GM23338 (cell line): Measurements from ENCODE around the gene ARHGEF11. TPM values are rescaled to one million over a fixed set of nuclear protein-coding genes. Genes with fewer than 3 reads are reported as not detected.

Experiments used
- ATAC-seq: fragments of 200-7000 bp; cut with Tn5 transposase; 3 replicates; pipeline ENCODE4 v1.9.1; 2020
- DNase-seq: peaks from one replicate; pipeline ENCODE4 v3.0.0-alpha.2; 2015; ENCODE audit warnings: low spot score
- H2AFZ ChIP-seq: fragments of 200-600 bp; sonication (generic); 2 replicates; pipeline ENCODE4 v1.8.0; 2016; ENCODE audit warnings: antibody characterized with exemption, mild to moderate bottlenecking, moderate library complexity
- H3F3A ChIP-seq: fragments of 200-600 bp; sonication (generic); replicated peaks from 2 replicates; pipeline ENCODE4 v1.8.0; 2017; ENCODE audit warnings: antibody characterized with exemption, mixed run types, low read depth
- H3K27ac ChIP-seq: fragments of 200-600 bp; sonication (generic); 2 replicates; pipeline ENCODE4 v1.6.1; 2016; ENCODE audit warnings: low read depth
- H3K27me3 ChIP-seq: fragments of 200-600 bp; sonication (generic); 2 replicates; pipeline ENCODE4 v1.8.0; 2016; ENCODE audit warnings: mild to moderate bottlenecking, mixed run types, moderate library complexity; ENCODE audit not compliant: insufficient read depth
- H3K36me3 ChIP-seq: fragments of 200-600 bp; sonication (generic); 2 replicates; pipeline ENCODE4 v1.8.0; 2016; ENCODE audit warnings: mild to moderate bottlenecking; ENCODE audit not compliant: insufficient read depth
- H3K4me1 ChIP-seq: fragments of 200-600 bp; sonication (generic); 2 replicates; pipeline ENCODE4 v1.8.0; 2016; ENCODE audit warnings: mild to moderate bottlenecking, moderate library complexity; ENCODE audit not compliant: insufficient read depth
- H3K4me2 ChIP-seq: fragments of 200-600 bp; sonication (generic); 2 replicates; pipeline ENCODE4 v1.7.1; 2017; ENCODE audit warnings: mixed run types
- H3K4me3 ChIP-seq: fragments of 200-600 bp; sonication (generic); 2 replicates; pipeline ENCODE4 v1.6.1; 2016; ENCODE audit warnings: mixed run types
- H3K79me2 ChIP-seq: fragments of 200-600 bp; sonication (generic); replicated peaks from 2 replicates; pipeline ENCODE4 v1.8.0; 2017; ENCODE audit warnings: mild to moderate bottlenecking; ENCODE audit not compliant: insufficient read depth
- H3K9me2 ChIP-seq: fragments of 200-600 bp; sonication (generic); 2 replicates; pipeline ENCODE4 v1.8.0; 2017; ENCODE audit not compliant: insufficient read depth
- H4K20me1 ChIP-seq: fragments of 200-600 bp; sonication (generic); replicated peaks from 2 replicates; pipeline ENCODE4 v1.8.0; 2017; ENCODE audit warnings: mild to moderate bottlenecking; ENCODE audit not compliant: insufficient read depth
- H3K27ac Mint-ChIP-seq: 2 replicates; pipeline ENCODE4 v1.8.0; 2020; ENCODE audit warnings: inconsistent platforms, mild to moderate bottlenecking, moderate library complexity, mixed read lengths
- H3K27me3 Mint-ChIP-seq: 3 replicates; pipeline ENCODE4 v1.8.0; 2022; ENCODE audit warnings: low read depth, mild to moderate bottlenecking, moderate library complexity, mixed read lengths, inconsistent platforms; ENCODE audit not compliant: insufficient read depth, poor library complexity
- H3K36me3 Mint-ChIP-seq: 3 replicates; pipeline ENCODE4 v1.8.0; 2021; ENCODE audit warnings: low read depth, mild to moderate bottlenecking, inconsistent platforms, moderate library complexity, mixed read lengths
- H3K4me1 Mint-ChIP-seq: 3 replicates; pipeline ENCODE4 v1.8.0; 2020; ENCODE audit warnings: mild to moderate bottlenecking, inconsistent platforms, mixed read lengths
- H3K4me3 Mint-ChIP-seq: 3 replicates; pipeline ENCODE4 v1.8.0; 2021; ENCODE audit warnings: moderate library complexity, mild to moderate bottlenecking, inconsistent platforms, mixed read lengths
- H3K9me3 Mint-ChIP-seq: 3 replicates; pipeline ENCODE4 v1.8.0; 2020; ENCODE audit warnings: moderate library complexity, mild to moderate bottlenecking, inconsistent platforms, mixed read lengths
- CREB1 ChIP-seq: fragments of 250-450 bp; sonication (Bioruptor Pico); IDR thresholded peaks from 2 replicates; pipeline ENCODE4 v1.5.0; 2020; ENCODE audit warnings: low read depth, mild to moderate bottlenecking, moderate library complexity
- EZH2phosphoT487 ChIP-seq: fragments of 200-600 bp; sonication (generic); IDR thresholded peaks from one replicate; pipeline ENCODE4 v1.8.1; 2018; ENCODE audit warnings: antibody characterized with exemption; ENCODE audit not compliant: unreplicated experiment
- NANOG ChIP-seq: IDR thresholded peaks from 2 replicates; pipeline ENCODE4 v1.6.1; 2016; ENCODE audit warnings: antibody characterized with exemption, borderline replicate concordance
- POLR2AphosphoS5 ChIP-seq: IDR thresholded peaks from 2 replicates; pipeline ENCODE4 v1.6.1; 2016; ENCODE audit warnings: antibody characterized with exemption, low read depth
- ZNF114 ChIP-seq: fragments of 250-450 bp; sonication (Bioruptor Pico); IDR thresholded peaks from 2 replicates; pipeline ENCODE4 v1.5.0; 2020; ENCODE audit warnings: mild to moderate bottlenecking, moderate library complexity
- ZNF331 ChIP-seq: fragments of 250-450 bp; sonication (Bioruptor Pico); IDR thresholded peaks from 2 replicates; pipeline ENCODE4 v1.5.0; 2020; ENCODE audit warnings: low read depth, mild to moderate bottlenecking, moderate library complexity
- polyA plus RNA-seq: library from polyadenylated mRNA; unstranded; fragments of >200 nt; fragmentation: Nextera tagmentation; extraction: Ambion mirVana; gene quantifications from 2 replicates; pipeline ENCODE4 v1.2.1, GENCODE V29; 2016
- total RNA-seq: library from RNA; depleted of rRNA; stranded (reverse); fragments of >200 nt; shearing (Covaris generic); gene quantifications from 2 replicates; pipeline ENCODE4 v1.2.3, GENCODE V29; 2014
- TF ChIP-seq, protein P1 (sequence below): IDR thresholded peaks from 2 replicates; pipeline ENCODE4 v1.6.1; 2016; ENCODE audit warnings: antibody characterized with exemption
- TF ChIP-seq, protein P2 (sequence below): IDR thresholded peaks from one replicate; pipeline ENCODE4 v1.6.1; 2018; ENCODE audit warnings: antibody characterized with exemption; ENCODE audit not compliant: unreplicated experiment
- TF ChIP-seq, protein P3 (sequence below), 2 experiments: fragments of 200-600 bp in 1 of 2; sonication (generic) in 1 of 2; conservative IDR thresholded peaks; 2 replicates each; pipeline versions ENCODE4 v1.5.1 to v1.6.1; 2016 to 2017; ENCODE audit warnings: antibody characterized with exemption in 2 of 2, low read depth in 2 of 2, mild to moderate bottlenecking in 2 of 2, moderate library complexity in 1 of 2
- TF ChIP-seq, protein P4 (sequence below): fragments of 250-450 bp; sonication (Bioruptor Pico); IDR thresholded peaks from 2 replicates; pipeline ENCODE4 v1.5.0; 2020; ENCODE audit warnings: mild to moderate bottlenecking, moderate library complexity

ARHGEF11 gene
- total and polyA plus RNA-seq, 2 experiments from 2014 or later: 12.3 to 33.7 TPM

DNA sequence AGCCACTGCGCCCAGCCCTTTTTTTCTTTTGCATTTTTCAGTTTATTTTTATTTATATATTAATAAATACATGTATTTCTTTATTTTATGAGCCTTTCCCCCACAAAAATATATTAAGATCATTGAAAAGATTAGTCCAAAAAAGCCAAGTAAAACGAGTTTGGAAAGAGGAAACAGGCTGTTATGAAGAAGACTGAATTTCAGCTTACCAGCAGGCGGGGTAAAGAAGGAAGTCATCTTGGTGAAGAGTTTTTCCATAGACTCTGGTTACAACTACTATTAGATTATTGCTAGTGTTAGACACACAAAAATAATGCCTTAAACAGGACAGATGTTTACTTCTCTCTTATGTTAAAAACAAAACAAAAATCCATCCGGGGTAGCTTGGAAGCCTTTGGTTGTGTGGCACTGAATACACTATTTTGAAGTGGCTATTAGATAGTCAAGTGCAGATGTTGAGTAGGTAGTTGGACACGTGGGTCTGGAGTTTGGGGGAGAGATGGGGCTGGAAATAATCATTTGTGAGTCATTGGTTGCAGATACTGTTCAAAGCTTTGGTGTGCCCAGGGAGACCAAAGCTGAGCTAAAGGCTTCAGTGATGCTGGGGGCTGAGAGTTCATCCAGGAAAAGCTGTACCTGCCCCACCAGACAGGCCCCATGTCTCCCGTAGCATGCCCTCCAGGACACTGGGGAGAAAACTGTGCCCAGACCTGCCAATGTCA lies 133.8 kb downstream of the ARHGEF11 start:
- TF ChIP-seq CREB1: no peak
- TF ChIP-seq ZNF331 (CRISPR knock-in tag): no peak
- TF ChIP-seq, protein P1, sequence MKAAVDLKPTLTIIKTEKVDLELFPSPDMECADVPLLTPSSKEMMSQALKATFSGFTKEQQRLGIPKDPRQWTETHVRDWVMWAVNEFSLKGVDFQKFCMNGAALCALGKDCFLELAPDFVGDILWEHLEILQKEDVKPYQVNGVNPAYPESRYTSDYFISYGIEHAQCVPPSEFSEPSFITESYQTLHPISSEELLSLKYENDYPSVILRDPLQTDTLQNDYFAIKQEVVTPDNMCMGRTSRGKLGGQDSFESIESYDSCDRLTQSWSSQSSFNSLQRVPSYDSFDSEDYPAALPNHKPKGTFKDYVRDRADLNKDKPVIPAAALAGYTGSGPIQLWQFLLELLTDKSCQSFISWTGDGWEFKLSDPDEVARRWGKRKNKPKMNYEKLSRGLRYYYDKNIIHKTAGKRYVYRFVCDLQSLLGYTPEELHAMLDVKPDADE: no peak
- no peak for TF ChIP-seq ZNF114 (CRISPR knock-in tag)
- TF ChIP-seq EZH2phosphoT487: no peak
- TF ChIP-seq, protein P2, sequence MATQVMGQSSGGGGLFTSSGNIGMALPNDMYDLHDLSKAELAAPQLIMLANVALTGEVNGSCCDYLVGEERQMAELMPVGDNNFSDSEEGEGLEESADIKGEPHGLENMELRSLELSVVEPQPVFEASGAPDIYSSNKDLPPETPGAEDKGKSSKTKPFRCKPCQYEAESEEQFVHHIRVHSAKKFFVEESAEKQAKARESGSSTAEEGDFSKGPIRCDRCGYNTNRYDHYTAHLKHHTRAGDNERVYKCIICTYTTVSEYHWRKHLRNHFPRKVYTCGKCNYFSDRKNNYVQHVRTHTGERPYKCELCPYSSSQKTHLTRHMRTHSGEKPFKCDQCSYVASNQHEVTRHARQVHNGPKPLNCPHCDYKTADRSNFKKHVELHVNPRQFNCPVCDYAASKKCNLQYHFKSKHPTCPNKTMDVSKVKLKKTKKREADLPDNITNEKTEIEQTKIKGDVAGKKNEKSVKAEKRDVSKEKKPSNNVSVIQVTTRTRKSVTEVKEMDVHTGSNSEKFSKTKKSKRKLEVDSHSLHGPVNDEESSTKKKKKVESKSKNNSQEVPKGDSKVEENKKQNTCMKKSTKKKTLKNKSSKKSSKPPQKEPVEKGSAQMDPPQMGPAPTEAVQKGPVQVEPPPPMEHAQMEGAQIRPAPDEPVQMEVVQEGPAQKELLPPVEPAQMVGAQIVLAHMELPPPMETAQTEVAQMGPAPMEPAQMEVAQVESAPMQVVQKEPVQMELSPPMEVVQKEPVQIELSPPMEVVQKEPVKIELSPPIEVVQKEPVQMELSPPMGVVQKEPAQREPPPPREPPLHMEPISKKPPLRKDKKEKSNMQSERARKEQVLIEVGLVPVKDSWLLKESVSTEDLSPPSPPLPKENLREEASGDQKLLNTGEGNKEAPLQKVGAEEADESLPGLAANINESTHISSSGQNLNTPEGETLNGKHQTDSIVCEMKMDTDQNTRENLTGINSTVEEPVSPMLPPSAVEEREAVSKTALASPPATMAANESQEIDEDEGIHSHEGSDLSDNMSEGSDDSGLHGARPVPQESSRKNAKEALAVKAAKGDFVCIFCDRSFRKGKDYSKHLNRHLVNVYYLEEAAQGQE: no peak
- no peak for TF ChIP-seq POLR2AphosphoS5
- TF ChIP-seq, protein P3, sequence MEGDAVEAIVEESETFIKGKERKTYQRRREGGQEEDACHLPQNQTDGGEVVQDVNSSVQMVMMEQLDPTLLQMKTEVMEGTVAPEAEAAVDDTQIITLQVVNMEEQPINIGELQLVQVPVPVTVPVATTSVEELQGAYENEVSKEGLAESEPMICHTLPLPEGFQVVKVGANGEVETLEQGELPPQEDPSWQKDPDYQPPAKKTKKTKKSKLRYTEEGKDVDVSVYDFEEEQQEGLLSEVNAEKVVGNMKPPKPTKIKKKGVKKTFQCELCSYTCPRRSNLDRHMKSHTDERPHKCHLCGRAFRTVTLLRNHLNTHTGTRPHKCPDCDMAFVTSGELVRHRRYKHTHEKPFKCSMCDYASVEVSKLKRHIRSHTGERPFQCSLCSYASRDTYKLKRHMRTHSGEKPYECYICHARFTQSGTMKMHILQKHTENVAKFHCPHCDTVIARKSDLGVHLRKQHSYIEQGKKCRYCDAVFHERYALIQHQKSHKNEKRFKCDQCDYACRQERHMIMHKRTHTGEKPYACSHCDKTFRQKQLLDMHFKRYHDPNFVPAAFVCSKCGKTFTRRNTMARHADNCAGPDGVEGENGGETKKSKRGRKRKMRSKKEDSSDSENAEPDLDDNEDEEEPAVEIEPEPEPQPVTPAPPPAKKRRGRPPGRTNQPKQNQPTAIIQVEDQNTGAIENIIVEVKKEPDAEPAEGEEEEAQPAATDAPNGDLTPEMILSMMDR (conservative IDR thresholded peaks at IDR 0.05; ENCODE audit: low read depth in 2 of 2): no peak
- TF ChIP-seq NANOG: no peak
- TF ChIP-seq, protein P4, sequence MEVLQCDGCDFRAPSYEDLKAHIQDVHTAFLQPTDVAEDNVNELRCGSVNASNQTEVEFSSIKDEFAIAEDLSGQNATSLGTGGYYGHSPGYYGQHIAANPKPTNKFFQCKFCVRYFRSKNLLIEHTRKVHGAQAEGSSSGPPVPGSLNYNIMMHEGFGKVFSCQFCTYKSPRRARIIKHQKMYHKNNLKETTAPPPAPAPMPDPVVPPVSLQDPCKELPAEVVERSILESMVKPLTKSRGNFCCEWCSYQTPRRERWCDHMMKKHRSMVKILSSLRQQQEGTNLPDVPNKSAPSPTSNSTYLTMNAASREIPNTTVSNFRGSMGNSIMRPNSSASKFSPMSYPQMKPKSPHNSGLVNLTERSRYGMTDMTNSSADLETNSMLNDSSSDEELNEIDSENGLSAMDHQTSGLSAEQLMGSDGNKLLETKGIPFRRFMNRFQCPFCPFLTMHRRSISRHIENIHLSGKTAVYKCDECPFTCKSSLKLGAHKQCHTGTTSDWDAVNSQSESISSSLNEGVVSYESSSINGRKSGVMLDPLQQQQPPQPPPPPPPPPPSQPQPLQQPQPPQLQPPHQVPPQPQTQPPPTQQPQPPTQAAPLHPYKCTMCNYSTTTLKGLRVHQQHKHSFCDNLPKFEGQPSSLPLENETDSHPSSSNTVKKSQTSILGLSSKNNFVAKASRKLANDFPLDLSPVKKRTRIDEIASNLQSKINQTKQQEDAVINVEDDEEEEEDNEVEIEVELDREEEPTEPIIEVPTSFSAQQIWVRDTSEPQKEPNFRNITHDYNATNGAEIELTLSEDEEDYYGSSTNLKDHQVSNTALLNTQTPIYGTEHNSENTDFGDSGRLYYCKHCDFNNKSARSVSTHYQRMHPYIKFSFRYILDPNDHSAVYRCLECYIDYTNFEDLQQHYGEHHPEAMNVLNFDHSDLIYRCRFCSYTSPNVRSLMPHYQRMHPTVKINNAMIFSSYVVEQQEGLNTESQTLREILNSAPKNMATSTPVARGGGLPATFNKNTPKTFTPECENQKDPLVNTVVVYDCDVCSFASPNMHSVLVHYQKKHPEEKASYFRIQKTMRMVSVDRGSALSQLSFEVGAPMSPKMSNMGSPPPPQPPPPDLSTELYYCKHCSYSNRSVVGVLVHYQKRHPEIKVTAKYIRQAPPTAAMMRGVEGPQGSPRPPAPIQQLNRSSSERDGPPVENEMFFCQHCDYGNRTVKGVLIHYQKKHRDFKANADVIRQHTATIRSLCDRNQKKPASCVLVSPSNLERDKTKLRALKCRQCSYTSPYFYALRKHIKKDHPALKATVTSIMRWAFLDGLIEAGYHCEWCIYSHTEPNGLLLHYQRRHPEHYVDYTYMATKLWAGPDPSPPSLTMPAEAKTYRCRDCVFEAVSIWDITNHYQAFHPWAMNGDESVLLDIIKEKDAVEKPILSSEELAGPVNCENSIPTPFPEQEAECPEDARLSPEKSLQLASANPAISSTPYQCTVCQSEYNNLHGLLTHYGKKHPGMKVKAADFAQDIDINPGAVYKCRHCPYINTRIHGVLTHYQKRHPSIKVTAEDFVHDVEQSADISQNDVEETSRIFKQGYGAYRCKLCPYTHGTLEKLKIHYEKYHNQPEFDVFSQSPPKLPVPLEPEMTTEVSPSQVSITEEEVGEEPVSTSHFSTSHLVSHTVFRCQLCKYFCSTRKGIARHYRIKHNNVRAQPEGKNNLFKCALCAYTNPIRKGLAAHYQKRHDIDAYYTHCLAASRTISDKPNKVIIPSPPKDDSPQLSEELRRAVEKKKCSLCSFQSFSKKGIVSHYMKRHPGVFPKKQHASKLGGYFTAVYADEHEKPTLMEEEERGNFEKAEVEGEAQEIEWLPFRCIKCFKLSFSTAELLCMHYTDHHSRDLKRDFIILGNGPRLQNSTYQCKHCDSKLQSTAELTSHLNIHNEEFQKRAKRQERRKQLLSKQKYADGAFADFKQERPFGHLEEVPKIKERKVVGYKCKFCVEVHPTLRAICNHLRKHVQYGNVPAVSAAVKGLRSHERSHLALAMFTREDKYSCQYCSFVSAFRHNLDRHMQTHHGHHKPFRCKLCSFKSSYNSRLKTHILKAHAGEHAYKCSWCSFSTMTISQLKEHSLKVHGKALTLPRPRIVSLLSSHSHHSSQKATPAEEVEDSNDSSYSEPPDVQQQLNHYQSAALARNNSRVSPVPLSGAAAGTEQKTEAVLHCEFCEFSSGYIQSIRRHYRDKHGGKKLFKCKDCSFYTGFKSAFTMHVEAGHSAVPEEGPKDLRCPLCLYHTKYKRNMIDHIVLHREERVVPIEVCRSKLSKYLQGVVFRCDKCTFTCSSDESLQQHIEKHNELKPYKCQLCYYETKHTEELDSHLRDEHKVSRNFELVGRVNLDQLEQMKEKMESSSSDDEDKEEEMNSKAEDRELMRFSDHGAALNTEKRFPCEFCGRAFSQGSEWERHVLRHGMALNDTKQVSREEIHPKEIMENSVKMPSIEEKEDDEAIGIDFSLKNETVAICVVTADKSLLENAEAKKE (CRISPR knock-in tag): no peak
- Histone ChIP-seq H3K27ac (no peak overlapping the region), H3K4me1 (peaks cover 11% of the 10 kb centered on the region), H3K4me3 (no peak overlapping the region), H3K79me2 (no peaks in the 10 kb centered on the region), H3K9me2 (no peaks in the 10 kb centered on the region), H3F3A (no peaks in the 10 kb centered on the region; the same call in 1 of the 2 replicates), H4K20me1 (no peaks in the 10 kb centered on the region; the same call in 1 of the 2 replicates), H3K4me2 (no peak overlapping the region), H2AFZ (no peak overlapping the region), H3K27me3 (peaks cover 34% of the 10 kb centered on the region; the same call in 1 of the 2 replicates), H3K36me3 (no peaks in the 10 kb centered on the region)
- H3K36me3 Mint-ChIP-seq: no peaks in the 10 kb centered on the region
- H3K4me1 Mint-ChIP-seq: peaks cover 19% of the 10 kb centered on the region
- no peak overlapping the region; the same call in 2 of the 3 replicates for H3K4me3 Mint-ChIP-seq
- no peak overlapping the region for H3K27ac Mint-ChIP-seq
- ATAC-seq (no peak), DNase-seq (no peak)
- H3K27me3 Mint-ChIP-seq: peaks cover 24% of the 10 kb centered on the region
- no peaks in the 10 kb centered on the region for H3K9me3 Mint-ChIP-seq
